H1 (cell line): ENCODE measurements around the gene SHROOM3. TPM values are rescaled to one million over a fixed set of nuclear protein-coding genes. Genes with fewer than 3 reads are reported as not detected.

Experiments used
- BACH1 ChIP-seq: IDR thresholded peaks from 2 replicates; pipeline ENCODE4 v1.6.1; 2012; ENCODE audit warnings: low read length, improper control_type of control experiment
- CHD2 ChIP-seq: IDR thresholded peaks from 2 replicates; pipeline ENCODE4 v1.6.1; 2012; ENCODE audit warnings: low read length, improper control_type of control experiment
- E2F6 ChIP-seq: IDR thresholded peaks from 2 replicates; pipeline ENCODE4 v1.6.1; 2012; ENCODE audit warnings: inconsistent platforms
- FOSL1 ChIP-seq: IDR thresholded peaks from 2 replicates; pipeline ENCODE4 v1.6.1; 2011; ENCODE audit warnings: mild to moderate bottlenecking, low read depth, low read length, moderate library complexity; ENCODE audit not compliant: insufficient read depth
- PHF8 ChIP-seq: fragments of 200-600 bp; sonication (generic); conservative IDR thresholded peaks from 2 replicates; pipeline ENCODE4 v1.7.1; 2012; ENCODE audit warnings: low read depth, mild to moderate bottlenecking, inconsistent platforms, low read length, moderate library complexity
- RFX5 ChIP-seq: IDR thresholded peaks from 2 replicates; pipeline ENCODE4 v1.6.1; 2011; ENCODE audit warnings: low read depth, low read length, improper control_type of control experiment, borderline replicate concordance
- SP4 ChIP-seq: IDR thresholded peaks from 2 replicates; pipeline ENCODE4 v1.6.1; 2012; ENCODE audit warnings: low read length, inconsistent platforms
- SRF ChIP-seq: IDR thresholded peaks from 2 replicates; pipeline ENCODE4 v1.6.1; 2011; ENCODE audit warnings: mild to moderate bottlenecking, low read depth, low read length, moderate library complexity
- ZNF274 ChIP-seq: IDR thresholded peaks from 2 replicates; pipeline ENCODE4 v1.7.0; 2012; ENCODE audit warnings: low read length, borderline replicate concordance; ENCODE audit errors: extremely low read depth
- polyA plus RNA-seq, 7 experiments: library from polyadenylated mRNA; depleted of rRNA in 3 of 7; stranded (reverse) in 5 of 7; unstranded in 2 of 7; fragments of >200 nt in 5 of 7; fragments of 200-250 nt in 2 of 7; gene quantifications; 1 replicate in 5 of 7; 2 replicates in 1 of 7; 4 replicates in 1 of 7; pipeline versions ENCODE4 v1.2.1 to v1.2.3, GENCODE V29; 2011 to 2013; ENCODE audit warnings: missing spikeins in 2 of 7, mixed read lengths in 2 of 7
- total RNA-seq: library from RNA; stranded (reverse); fragmentation: NEBNext Ultra II Directional; extraction: Animal tissue kit (Norgen Biotek cat#: 25700); gene quantifications from 2 replicates; pipeline ENCODE4 v1.2.1, GENCODE V29; 2021
- TF ChIP-seq, protein P1 (sequence below): fragments of 300-600 bp; sonication (generic); IDR thresholded peaks from 2 replicates; pipeline ENCODE4 v1.7.1; 2012; ENCODE audit warnings: low read length, moderate library complexity, mild to moderate bottlenecking, inconsistent platforms; ENCODE audit not compliant: insufficient replicate concordance
- TF ChIP-seq, protein P2 (sequence below): IDR thresholded peaks from 2 replicates; pipeline ENCODE4 v1.6.1; 2011; ENCODE audit warnings: low read length, improper control_type of control experiment

The SHROOM3 gene
- total and polyA plus RNA-seq, 2 of the 8 experiments (the other 6 are each of a cell fraction or from before 2014, with no cell fraction given): 15.8 to 34.0 TPM

DNA sequence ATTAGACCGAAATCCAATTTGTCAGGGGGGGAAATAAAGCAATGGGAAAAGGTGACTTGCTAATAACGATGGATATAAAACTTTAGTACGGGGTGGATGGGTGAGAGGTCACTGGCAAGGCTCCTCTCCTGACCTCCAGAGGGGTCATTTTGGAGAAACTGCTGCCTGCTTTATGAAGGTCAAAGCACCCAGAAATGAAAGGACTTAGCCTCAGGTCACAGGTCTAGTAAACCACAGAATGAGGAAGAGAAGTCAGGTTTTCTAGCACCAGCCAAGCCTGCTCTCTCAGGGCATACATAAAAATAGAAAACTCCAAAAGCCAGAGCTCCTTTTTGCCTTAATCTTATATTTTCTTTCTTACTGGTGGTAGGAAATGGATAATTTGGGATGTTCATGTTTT is 134.2 kb downstream of the SHROOM3 start (continued):
- TF ChIP-seq, protein P1, sequence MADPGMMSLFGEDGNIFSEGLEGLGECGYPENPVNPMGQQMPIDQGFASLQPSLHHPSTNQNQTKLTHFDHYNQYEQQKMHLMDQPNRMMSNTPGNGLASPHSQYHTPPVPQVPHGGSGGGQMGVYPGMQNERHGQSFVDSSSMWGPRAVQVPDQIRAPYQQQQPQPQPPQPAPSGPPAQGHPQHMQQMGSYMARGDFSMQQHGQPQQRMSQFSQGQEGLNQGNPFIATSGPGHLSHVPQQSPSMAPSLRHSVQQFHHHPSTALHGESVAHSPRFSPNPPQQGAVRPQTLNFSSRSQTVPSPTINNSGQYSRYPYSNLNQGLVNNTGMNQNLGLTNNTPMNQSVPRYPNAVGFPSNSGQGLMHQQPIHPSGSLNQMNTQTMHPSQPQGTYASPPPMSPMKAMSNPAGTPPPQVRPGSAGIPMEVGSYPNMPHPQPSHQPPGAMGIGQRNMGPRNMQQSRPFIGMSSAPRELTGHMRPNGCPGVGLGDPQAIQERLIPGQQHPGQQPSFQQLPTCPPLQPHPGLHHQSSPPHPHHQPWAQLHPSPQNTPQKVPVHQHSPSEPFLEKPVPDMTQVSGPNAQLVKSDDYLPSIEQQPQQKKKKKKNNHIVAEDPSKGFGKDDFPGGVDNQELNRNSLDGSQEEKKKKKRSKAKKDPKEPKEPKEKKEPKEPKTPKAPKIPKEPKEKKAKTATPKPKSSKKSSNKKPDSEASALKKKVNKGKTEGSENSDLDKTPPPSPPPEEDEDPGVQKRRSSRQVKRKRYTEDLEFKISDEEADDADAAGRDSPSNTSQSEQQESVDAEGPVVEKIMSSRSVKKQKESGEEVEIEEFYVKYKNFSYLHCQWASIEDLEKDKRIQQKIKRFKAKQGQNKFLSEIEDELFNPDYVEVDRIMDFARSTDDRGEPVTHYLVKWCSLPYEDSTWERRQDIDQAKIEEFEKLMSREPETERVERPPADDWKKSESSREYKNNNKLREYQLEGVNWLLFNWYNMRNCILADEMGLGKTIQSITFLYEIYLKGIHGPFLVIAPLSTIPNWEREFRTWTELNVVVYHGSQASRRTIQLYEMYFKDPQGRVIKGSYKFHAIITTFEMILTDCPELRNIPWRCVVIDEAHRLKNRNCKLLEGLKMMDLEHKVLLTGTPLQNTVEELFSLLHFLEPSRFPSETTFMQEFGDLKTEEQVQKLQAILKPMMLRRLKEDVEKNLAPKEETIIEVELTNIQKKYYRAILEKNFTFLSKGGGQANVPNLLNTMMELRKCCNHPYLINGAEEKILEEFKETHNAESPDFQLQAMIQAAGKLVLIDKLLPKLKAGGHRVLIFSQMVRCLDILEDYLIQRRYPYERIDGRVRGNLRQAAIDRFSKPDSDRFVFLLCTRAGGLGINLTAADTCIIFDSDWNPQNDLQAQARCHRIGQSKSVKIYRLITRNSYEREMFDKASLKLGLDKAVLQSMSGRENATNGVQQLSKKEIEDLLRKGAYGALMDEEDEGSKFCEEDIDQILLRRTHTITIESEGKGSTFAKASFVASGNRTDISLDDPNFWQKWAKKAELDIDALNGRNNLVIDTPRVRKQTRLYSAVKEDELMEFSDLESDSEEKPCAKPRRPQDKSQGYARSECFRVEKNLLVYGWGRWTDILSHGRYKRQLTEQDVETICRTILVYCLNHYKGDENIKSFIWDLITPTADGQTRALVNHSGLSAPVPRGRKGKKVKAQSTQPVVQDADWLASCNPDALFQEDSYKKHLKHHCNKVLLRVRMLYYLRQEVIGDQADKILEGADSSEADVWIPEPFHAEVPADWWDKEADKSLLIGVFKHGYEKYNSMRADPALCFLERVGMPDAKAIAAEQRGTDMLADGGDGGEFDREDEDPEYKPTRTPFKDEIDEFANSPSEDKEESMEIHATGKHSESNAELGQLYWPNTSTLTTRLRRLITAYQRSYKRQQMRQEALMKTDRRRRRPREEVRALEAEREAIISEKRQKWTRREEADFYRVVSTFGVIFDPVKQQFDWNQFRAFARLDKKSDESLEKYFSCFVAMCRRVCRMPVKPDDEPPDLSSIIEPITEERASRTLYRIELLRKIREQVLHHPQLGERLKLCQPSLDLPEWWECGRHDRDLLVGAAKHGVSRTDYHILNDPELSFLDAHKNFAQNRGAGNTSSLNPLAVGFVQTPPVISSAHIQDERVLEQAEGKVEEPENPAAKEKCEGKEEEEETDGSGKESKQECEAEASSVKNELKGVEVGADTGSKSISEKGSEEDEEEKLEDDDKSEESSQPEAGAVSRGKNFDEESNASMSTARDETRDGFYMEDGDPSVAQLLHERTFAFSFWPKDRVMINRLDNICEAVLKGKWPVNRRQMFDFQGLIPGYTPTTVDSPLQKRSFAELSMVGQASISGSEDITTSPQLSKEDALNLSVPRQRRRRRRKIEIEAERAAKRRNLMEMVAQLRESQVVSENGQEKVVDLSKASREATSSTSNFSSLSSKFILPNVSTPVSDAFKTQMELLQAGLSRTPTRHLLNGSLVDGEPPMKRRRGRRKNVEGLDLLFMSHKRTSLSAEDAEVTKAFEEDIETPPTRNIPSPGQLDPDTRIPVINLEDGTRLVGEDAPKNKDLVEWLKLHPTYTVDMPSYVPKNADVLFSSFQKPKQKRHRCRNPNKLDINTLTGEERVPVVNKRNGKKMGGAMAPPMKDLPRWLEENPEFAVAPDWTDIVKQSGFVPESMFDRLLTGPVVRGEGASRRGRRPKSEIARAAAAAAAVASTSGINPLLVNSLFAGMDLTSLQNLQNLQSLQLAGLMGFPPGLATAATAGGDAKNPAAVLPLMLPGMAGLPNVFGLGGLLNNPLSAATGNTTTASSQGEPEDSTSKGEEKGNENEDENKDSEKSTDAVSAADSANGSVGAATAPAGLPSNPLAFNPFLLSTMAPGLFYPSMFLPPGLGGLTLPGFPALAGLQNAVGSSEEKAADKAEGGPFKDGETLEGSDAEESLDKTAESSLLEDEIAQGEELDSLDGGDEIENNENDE: no peak
- TF ChIP-seq FOSL1: no peak
- TF ChIP-seq SP4: no peak
- TF ChIP-seq, protein P2, sequence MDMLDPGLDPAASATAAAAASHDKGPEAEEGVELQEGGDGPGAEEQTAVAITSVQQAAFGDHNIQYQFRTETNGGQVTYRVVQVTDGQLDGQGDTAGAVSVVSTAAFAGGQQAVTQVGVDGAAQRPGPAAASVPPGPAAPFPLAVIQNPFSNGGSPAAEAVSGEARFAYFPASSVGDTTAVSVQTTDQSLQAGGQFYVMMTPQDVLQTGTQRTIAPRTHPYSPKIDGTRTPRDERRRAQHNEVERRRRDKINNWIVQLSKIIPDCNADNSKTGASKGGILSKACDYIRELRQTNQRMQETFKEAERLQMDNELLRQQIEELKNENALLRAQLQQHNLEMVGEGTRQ: no peak
- TF ChIP-seq PHF8: no peak
- no peak for TF ChIP-seq E2F6
- TF ChIP-seq SRF: no peak
- no peak for TF ChIP-seq RFX5
- TF ChIP-seq CHD2: no peak
- TF ChIP-seq BACH1: no peak
- no peak for TF ChIP-seq ZNF274
